HG03108 (cell line): ENCODE data around the gene ADPRS.

ENCODE experiments used
- ATAC-seq: cut with Tn5 transposase; IDR thresholded peaks from one replicate; pipeline ENCODE4 v1.9.1; 2021; ENCODE audit warnings: moderate library complexity; ENCODE audit not compliant: unreplicated experiment

Gene ADPRS, protein sequence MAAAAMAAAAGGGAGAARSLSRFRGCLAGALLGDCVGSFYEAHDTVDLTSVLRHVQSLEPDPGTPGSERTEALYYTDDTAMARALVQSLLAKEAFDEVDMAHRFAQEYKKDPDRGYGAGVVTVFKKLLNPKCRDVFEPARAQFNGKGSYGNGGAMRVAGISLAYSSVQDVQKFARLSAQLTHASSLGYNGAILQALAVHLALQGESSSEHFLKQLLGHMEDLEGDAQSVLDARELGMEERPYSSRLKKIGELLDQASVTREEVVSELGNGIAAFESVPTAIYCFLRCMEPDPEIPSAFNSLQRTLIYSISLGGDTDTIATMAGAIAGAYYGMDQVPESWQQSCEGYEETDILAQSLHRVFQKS

DNA sequence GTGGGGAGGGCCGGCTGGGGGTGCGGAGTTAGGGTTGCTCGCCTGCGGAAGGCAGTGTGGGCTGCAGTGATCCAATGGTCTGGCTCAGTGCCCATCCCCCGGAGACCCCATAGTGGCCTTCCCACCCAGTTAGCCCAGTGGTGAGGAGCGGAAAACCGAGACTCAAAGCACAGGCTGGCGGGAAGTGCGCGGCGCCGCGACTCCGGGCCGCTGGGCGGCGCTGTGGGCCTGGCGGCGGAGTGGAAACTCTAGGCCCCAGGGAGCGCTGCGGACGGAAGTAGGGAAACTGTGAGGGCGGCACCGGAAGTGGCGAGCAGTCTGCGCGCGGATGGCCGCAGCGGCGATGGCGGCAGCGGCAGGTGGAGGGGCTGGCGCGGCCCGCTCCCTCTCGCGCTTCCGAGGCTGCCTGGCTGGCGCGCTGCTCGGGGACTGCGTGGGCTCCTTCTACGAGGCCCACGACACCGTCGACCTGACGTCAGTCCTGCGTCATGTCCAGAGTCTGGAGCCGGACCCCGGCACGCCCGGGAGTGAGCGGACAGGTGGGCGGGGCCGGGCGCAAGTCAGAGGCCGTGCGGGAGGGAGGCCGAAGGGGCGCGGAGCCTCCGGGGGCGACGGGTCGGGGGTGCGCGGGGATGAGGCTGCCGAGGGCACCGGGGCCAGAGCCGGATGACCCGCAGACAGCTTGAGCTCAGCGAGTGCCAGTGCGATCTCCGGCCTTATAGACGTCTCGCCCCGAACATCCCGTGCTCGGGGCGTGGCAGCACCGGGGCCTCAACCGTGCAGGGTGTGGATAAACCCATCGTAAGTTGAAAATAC is at the start of gene ADPRS:
Gene ADPRS (plus strand): TSS at position 316 of the 816 bp plus-strand sequence. CDS start 13 bp downstream, at position 329.
- peak; percentile 67 for ATAC-seq

DNA sequence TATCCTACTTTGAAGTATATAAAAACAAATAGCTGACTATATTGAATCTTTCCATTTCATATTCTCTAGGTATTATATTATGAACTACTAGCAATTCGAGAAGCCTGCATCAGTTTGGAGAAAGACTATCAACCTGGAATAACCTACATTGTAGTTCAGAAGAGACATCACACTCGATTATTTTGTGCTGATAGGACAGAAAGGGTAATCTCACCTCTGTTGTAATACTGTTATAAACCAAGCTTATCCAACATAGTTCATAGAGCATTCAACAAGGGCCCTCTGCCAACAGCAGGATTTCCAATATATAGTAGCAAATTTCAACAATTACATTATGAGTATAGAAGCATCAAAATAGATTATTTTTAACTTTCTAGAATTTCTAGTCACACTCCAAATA is 48.5 kb upstream of the ADPRS start:
- ATAC-seq = no peak

GRCh38 chr1:36051821-36052220 is 36.9 kb upstream of the ADPRS start:
- no peak for ATAC-seq

DNA sequence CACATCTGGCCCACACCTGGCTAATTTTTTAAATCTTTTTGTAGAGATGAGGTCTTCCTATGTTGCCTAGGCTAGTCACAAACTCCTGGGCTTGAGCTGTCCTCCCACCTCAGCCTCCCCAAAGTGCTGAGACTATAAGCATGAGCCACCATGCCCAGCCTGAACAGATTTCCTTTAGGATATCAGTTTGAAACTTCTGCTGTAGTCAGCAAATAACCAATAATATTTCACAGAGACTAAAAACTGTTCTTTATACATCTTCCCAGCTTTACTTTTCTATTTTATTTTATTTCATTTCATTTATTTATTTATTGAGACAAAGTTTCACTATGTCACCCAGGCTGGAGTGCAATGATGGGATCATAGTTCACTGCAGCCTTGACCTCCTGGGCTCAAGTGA is 34.7 kb upstream of the ADPRS start:
- ATAC-seq = no peak

DNA sequence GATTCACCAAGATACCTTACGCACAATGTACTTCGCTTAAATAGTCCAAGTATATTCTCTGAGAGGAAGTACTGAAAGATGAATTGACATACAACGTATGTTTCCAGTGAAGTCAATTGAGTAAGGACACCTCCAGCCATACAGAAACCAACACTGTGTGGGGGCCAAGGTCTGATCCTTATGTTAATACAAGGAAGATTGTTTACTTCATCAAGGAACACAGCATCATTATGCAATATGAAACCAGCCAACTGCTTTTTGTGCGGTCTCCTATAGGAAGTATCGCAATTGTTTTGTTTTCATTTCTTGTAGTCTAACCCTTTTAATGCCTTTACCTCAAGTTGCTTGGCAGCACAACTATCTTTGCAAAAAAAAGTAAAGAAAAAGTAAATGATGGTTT is 33.0 kb upstream of the ADPRS start:
- no peak for ATAC-seq

DNA sequence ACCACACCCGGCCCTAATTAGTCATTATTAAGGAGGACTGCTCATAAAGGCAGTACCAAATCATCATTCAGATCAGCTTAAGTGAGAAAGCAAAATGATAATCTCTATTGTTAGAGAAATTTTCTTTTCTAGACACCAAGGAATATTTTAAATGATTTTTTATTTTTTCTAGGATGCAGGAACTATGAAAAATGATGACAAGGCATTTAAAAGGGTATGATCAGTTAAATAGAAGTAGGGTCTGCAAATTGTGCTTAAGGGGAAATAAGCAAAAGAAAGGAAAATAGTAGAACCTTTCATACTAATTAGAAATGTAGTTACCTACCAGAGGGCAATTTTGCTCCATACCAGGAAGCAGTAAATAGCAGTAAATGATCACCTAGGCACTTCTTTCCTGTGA is 26.4 kb upstream of the ADPRS start:
- ATAC-seq = no peak

- no peak for ATAC-seq
Observed at GRCh38 chr1:36067871-36068270, 20.8 kb upstream of the ADPRS start.

DNA sequence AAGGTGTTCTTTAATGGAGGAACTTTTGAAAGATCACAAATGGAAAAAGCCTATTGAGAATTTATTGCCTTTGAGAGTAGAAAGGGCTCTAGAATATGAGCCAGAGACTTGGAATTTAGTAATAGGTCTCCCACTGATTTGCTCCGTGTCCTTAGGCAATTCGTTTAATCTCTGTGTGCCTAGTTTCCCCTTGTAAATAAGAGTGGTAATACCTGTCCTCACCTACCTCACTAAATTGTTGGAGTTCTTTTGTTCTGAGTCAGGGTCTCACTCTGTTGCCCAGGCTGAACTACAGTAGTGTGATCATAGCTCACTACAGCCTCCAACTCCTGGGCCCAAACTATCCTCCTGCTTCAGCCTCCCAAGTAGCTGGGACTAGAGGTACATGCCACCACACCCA is 19.8 kb upstream of the ADPRS start:
- no peak for ATAC-seq

GRCh38 chr1:36070349-36070748 is 18.3 kb upstream of the ADPRS start:
- no peak for ATAC-seq

DNA sequence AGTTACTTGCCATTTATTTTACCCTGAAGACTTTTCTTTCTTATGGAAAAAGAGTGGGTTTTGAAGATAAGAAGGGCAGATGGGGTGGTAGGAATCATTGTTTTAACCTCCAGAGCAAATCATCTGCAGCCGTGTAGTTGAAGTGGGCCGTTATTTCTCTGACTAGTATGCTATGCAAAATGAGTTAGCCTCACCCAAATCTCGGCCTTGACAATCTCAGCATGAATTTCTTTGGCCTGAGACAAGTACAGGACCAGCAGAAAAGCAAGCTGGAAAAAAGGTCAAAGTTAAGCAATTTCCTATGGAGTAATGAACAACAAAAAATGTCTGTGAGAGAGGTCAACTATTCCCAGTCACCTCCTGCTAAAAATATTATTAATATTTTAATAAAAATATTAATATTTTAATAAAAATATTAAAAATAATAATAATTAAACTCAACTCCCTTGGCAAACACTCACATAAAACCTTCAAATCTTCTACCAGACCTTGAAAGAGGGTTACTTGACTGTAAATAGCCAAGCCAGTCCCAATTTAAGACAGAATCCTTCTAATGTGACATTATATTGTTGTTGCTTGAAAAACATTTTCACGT is 11.6 kb upstream of the ADPRS start:
- no peak for ATAC-seq

GRCh38 chr1:36080236-36080635 is 8.5 kb upstream of the ADPRS start:
- no peak for ATAC-seq

GRCh38 chr1:36080801-36081200 is 7.9 kb upstream of the ADPRS start:
- no peak for ATAC-seq

GRCh38 chr1:36081926-36082485 is 6.7 kb upstream of the ADPRS start:
- ATAC-seq = no peak

GRCh38 chr1:36083219-36083618 is 5.5 kb upstream of the ADPRS start:
- no peak for ATAC-seq

- ATAC-seq = no peak
Observed at GRCh38 chr1:36083635-36084496, 4.8 kb upstream of the ADPRS start, which contains the start of gene TEKT2. TSS of gene TEKT2 (plus strand) at chr1:36084094. CDS start at chr1:36084922, 828 bp downstream.

GRCh38 chr1:36084497-36085115 is 4.1 kb upstream of the ADPRS start:
- ATAC-seq = no peak

DNA sequence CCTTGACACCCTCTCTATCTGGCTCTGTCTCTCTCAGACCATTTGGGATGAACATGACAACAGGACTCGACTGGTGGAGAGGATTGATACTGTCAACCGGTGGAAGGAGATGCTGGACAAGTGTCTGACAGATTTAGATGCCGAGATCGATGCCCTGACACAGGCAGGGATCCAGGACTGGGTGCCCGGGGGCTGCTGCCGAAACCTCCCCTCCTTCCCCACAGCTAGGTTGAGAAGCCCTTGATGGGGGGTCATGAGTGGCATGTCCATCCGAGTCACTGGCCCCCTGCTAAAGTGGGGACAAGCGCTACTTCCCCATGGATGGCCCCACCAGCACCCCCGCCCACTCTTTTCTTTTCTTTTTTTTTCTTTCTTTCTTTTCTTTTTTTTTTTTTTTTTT is 3.6 kb upstream of the ADPRS start:
- ATAC-seq = no peak

DNA sequence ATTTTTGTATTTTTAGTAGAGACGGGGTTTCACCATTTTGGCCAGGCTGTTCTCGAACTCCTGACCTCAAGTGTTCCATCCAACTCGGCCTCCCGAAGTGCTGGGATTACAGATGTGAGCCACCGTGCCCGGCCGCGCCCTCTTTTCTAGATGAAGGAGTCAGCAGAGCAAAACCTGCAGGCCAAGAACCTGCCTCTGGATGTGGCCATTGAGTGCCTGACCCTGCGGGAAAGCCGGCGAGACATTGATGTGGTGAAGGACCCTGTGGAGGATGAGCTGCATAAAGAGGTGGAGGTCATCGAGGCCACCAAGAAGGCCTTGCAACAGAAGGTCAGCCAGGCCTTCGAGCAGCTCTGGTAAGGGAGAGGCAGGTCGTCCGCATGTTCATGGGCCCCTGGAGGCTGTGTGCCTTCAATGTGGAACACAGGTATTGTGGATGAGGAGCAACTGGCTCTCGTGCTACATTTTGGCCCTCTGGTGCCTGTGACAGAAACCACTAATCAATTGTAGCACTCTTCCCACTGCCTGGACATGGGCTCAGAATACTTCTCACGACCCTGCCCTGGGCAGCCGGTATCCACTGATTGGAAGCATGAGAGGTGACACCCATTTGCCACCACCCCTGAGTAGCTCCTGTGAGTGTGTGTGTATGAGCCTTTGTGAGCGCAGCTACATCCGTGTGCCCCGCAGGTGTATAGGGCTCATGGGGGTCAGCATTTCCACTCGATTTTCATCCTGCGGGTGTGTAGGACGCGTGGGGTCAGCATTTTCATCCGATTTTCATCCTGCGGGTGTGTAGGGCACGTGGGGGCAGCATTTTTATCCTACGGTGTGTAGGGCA is 2.8 kb upstream of the ADPRS start:
- ATAC-seq = no peak
